Esophagus muscularis mucosa (tissue), 3 donors: ENCODE data around the gene SHD.

Experiments
- CTCF ChIP-seq, 3 experiments: fragments of 200-600 bp in 2 of 3; fragments of 450-650 bp in 1 of 3; sonication (generic) in 2 of 3; IDR thresholded peaks; one replicate each; pipeline ENCODE4 v1.5.1; 2017 to 2019; ENCODE audit warnings: antibody characterized with exemption in 3 of 3, mild to moderate bottlenecking in 2 of 3, moderate library complexity in 1 of 3
- POLR2A ChIP-seq: fragments of 450-650 bp; IDR thresholded peaks from one replicate; pipeline ENCODE4 v1.6.1; 2017; ENCODE audit warnings: antibody characterized with exemption, moderate library complexity, mild to moderate bottlenecking, low read depth
- POLR2AphosphoS5 ChIP-seq, 2 donors: sonication (generic); formaldehyde crosslinking; IDR thresholded peaks; one replicate each; pipeline ENCODE4 v1.6.1; 2017; ENCODE audit warnings: antibody characterized with exemption in 2 of 2

- TF ChIP-seq CTCF (IDR thresholded peaks at IDR 0.05) = no peak
- no peak for TF ChIP-seq POLR2AphosphoS5 (IDR thresholded peaks at IDR 0.05)
- TF ChIP-seq POLR2A = no peak
Measured at GRCh38 chr19:4258181-4258580, 20.9 kb upstream of the SHD start.
